GM18520 (cell line): ENCODE results near the gene EEF1G.
"Not testable (repeated sequence)": the region's sequence is repeated elsewhere in the genome, so short reads cannot be mapped to it uniquely, and the experiment has no call there.

Experiments
- ATAC-seq: cut with Tn5 transposase; IDR thresholded peaks from one replicate; pipeline ENCODE4 v1.9.1; 2021; ENCODE audit not compliant: unreplicated experiment

EEF1G gene

GRCh38 chr11:62573592-62574362, at the start of gene EEF1G:
EEF1G (minus strand) TSS chr11:62573891; CDS start chr11:62573842, 49 bp downstream.
- ATAC-seq, result peak; percentile 91

GRCh38 chr11:62622476-62623089, 48.9 kb upstream of the EEF1G start:
- ATAC-seq, result no peak

GRCh38 chr11:62621567-62622470, 48.1 kb upstream of the EEF1G start, which contains the start of gene B3GAT3:
B3GAT3 (minus strand) TSS chr11:62621986; CDS start chr11:62621947, 39 bp downstream.
- ATAC-seq, result peak; percentile 96

- ATAC-seq, result no peak
These were observed 47.4 kb upstream of the EEF1G start for GRCh38 chr11:62621027-62621566.

- ATAC-seq, result not testable (repeated sequence)
These were observed 43.3 kb upstream of the EEF1G start for GRCh38 chr11:62616957-62617356.

- ATAC-seq, result no peak
These were observed 41.8 kb upstream of the EEF1G start for GRCh38 chr11:62615521-62615920.

- ATAC-seq, result no peak
These were observed 40.6 kb upstream of the EEF1G start for GRCh38 chr11:62614275-62614674.

- ATAC-seq, result no peak
These were observed 39.6 kb upstream of the EEF1G start for GRCh38 chr11:62613291-62613778.

GRCh38 chr11:62612366-62613290, 38.9 kb upstream of the EEF1G start, which contains the start of the genes EML3 and ROM1:
EML3 (minus strand) TSS chr11:62612775; CDS start chr11:62612457, 318 bp downstream.
ROM1 (plus strand) TSS chr11:62613257; CDS start chr11:62613282, 25 bp downstream.
- peak; percentile 52 for ATAC-seq

- no peak for ATAC-seq
These were observed 38.1 kb upstream of the EEF1G start for GRCh38 chr11:62611705-62612365.

GRCh38 chr11:62610814-62611704, 37.4 kb upstream of the EEF1G start:
- ATAC-seq, result no peak

GRCh38 chr11:62610403-62610802, 36.7 kb upstream of the EEF1G start:
- no peak for ATAC-seq

- ATAC-seq, result no peak
These were observed 35.1 kb upstream of the EEF1G start for GRCh38 chr11:62608776-62609175.

GRCh38 chr11:62607714-62608113, 34.0 kb upstream of the EEF1G start:
- no peak for ATAC-seq

GRCh38 chr11:62605902-62606301, 32.2 kb upstream of the EEF1G start:
- ATAC-seq, result no peak

- ATAC-seq, result no peak
These were observed 31.8 kb upstream of the EEF1G start for GRCh38 chr11:62605467-62605866.

GRCh38 chr11:62604460-62605120, 30.9 kb upstream of the EEF1G start:
- ATAC-seq, result no peak
